Activated naive CD4-positive, alpha-beta T cell treated with anti-CD3 and anti-CD28 coated beads, Interleukin-2, amount 50 U/mL, for 16 hours (primary cell): Measurements from ENCODE around the gene GATA3.

Experiments used
- DNase-seq: peaks from one replicate; pipeline ENCODE4 v3.0.0-alpha.2; 2020

GATA3 gene

GRCh38 chr10:8065651-8066050, 11.2 kb downstream of the GATA3 start:
- DNase-seq, result no peak

- DNase-seq, result no peak
These were observed 11.6 kb downstream of the GATA3 start for GRCh38 chr10:8066124-8066523.

- DNase-seq, result no peak
These were observed 12.3 kb downstream of the GATA3 start for GRCh38 chr10:8066797-8067196.

GRCh38 chr10:8069108-8069507, 14.6 kb downstream of the GATA3 start:
- DNase-seq, result no peak

GRCh38 chr10:8069627-8070026, 15.1 kb downstream of the GATA3 start:
- no peak for DNase-seq

GRCh38 chr10:8070440-8070839, 16.0 kb downstream of the GATA3 start:
- no peak for DNase-seq

- no peak for DNase-seq
These were observed 16.5 kb downstream of the GATA3 start for GRCh38 chr10:8071006-8071405.

GRCh38 chr10:8071666-8072065, 17.2 kb downstream of the GATA3 start:
- no peak for DNase-seq

GRCh38 chr10:8072211-8072610, 17.7 kb downstream of the GATA3 start:
- no peak for DNase-seq

GRCh38 chr10:8073691-8074416, 19.4 kb downstream of the GATA3 start:
- no peak for DNase-seq

GRCh38 chr10:8074881-8075280, 20.4 kb downstream of the GATA3 start:
- no peak for DNase-seq

GRCh38 chr10:8075282-8076260, 21.1 kb downstream of the GATA3 start:
- no peak for DNase-seq

GRCh38 chr10:8076933-8077332, 22.4 kb downstream of the GATA3 start:
- DNase-seq, result no peak

GRCh38 chr10:8078027-8078426, 23.5 kb downstream of the GATA3 start:
- DNase-seq, result no peak

GRCh38 chr10:8079126-8079525, 24.6 kb downstream of the GATA3 start:
- DNase-seq, result no peak

- DNase-seq, result no peak
These were observed 30.3 kb downstream of the GATA3 start for GRCh38 chr10:8084799-8085198.

GRCh38 chr10:8085251-8085650, 30.8 kb downstream of the GATA3 start:
- no peak for DNase-seq

GRCh38 chr10:8086315-8086714, 31.8 kb downstream of the GATA3 start:
- DNase-seq, result no peak

- no peak for DNase-seq
These were observed 34.0 kb downstream of the GATA3 start for GRCh38 chr10:8088504-8088903.

- no peak for DNase-seq
These were observed 37.9 kb downstream of the GATA3 start for GRCh38 chr10:8092428-8092827.

GRCh38 chr10:8095959-8096358, 41.5 kb downstream of the GATA3 start:
- no peak for DNase-seq

- DNase-seq, result no peak
These were observed 42.4 kb downstream of the GATA3 start for GRCh38 chr10:8096931-8097330.

- DNase-seq, result no peak
These were observed 45.9 kb downstream of the GATA3 start for GRCh38 chr10:8100366-8100765.
